A549 (cell line): ENCODE measurements around the gene PDE4D.

Source experiments
- CTCF ChIP-seq: fragments of >200 bp; sonication (Bioruptor Twin); formaldehyde crosslinking; IDR thresholded peaks from 3 replicates; pipeline ENCODE4 v1.5.1; 2016
- HMGXB4 ChIP-seq: fragments of 250-450 bp; sonication (Bioruptor Pico); IDR thresholded peaks from 2 replicates; pipeline ENCODE4 v1.5.0; 2021; ENCODE audit warnings: mild to moderate bottlenecking, moderate library complexity, borderline replicate concordance
- HOXB13 ChIP-seq: fragments of 250-450 bp; sonication (Bioruptor Pico); IDR thresholded peaks from 2 replicates; pipeline ENCODE4 v1.5.0; 2020; ENCODE audit warnings: low read depth, mild to moderate bottlenecking, moderate library complexity
- HOXB5 ChIP-seq: fragments of 250-450 bp; sonication (Bioruptor Pico); IDR thresholded peaks from 2 replicates; pipeline ENCODE4 v1.5.0; 2020; ENCODE audit warnings: mild to moderate bottlenecking, moderate library complexity
- JUNB ChIP-seq: fragments of >200 bp; sonication (Bioruptor Twin); formaldehyde crosslinking; IDR thresholded peaks from 2 replicates; pipeline ENCODE4 v1.6.1; 2016
- MYC ChIP-seq: IDR thresholded peaks from 2 replicates; pipeline ENCODE4 v1.6.1; 2012; ENCODE audit warnings: mild to moderate bottlenecking, inconsistent platforms, low read length, improper control_type of control experiment, borderline replicate concordance
- PBX3 ChIP-seq: IDR thresholded peaks from 2 replicates; pipeline ENCODE4 v1.6.1; 2012
- POLR2AphosphoS2 ChIP-seq: conservative IDR thresholded peaks from 2 replicates; pipeline ENCODE4 v1.6.1; 2012; ENCODE audit warnings: low read length, improper control_type of control experiment, inconsistent platforms
- SMC3 ChIP-seq: fragments of >200 bp; sonication (Bioruptor Twin); formaldehyde crosslinking; IDR thresholded peaks from 3 replicates; pipeline ENCODE4 v1.6.1; 2018; ENCODE audit warnings: inconsistent platforms
- USF2 ChIP-seq: fragments of 450-650 bp; IDR thresholded peaks from 2 replicates; pipeline ENCODE4 v1.6.1; 2014; ENCODE audit warnings: antibody characterized with exemption
- ZFP36 ChIP-seq: fragments of 450-650 bp; IDR thresholded peaks from 2 replicates; pipeline ENCODE4 v1.6.1; 2014; ENCODE audit warnings: borderline replicate concordance; ENCODE audit not compliant: partially characterized antibody
- ZSCAN20 ChIP-seq: fragments of 250-450 bp; sonication (Bioruptor Pico); IDR thresholded peaks from 2 replicates; pipeline ENCODE4 v1.8.0; 2022; ENCODE audit warnings: mild to moderate bottlenecking, moderate library complexity

- TF ChIP-seq CTCF, result no peak
- no peak for TF ChIP-seq SMC3
- TF ChIP-seq POLR2AphosphoS2, result 0 out of 2 replicates have a peak, but pooled peaks have one; percentile 20
- no peak for TF ChIP-seq HOXB13
- TF ChIP-seq JUNB, result no peak
- no peak for TF ChIP-seq HOXB5 (CRISPR knock-in tag)
- no peak for TF ChIP-seq PBX3
- TF ChIP-seq HMGXB4, result no peak
- TF ChIP-seq ZFP36, result no peak
- TF ChIP-seq USF2, result no peak
- no peak for TF ChIP-seq MYC
- no peak for TF ChIP-seq ZSCAN20 (CRISPR knock-in tag)
Measured at GRCh38 chr5:59337240-59337639, 556.3 kb downstream of the PDE4D start.
